ENCODE measurements around the gene CTPS2. TPM values are rescaled to one million over a fixed set of nuclear protein-coding genes. Genes with fewer than 3 reads are reported as not detected.
"Not testable (repeated sequence)": the region's sequence is repeated elsewhere in the genome, so short reads cannot be mapped to it uniquely, and the experiment has no call there.

Gene CTPS2
- total and polyA plus RNA-seq, 2 experiments from 2014 or later, result 10.4 to 35.5 TPM

DNA sequence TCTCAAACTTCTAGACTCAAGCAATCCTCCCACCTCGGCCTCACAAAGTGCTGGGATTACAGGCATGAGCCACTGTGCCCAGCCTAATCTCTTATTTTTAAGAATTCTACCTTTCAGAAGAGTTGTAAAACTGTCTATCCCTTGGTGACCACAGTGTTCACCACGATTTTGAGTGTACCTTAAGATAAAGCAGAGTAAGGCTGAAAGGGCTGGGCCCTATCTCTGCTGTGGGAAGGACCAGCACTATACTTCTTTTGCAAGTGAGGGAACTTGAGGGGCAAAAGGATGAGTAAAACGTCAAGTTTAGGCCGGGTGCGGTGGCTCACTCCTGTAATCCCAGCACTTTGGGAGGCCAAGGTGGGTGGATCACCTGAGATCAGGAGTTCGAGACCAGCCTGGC is 4.0 kb upstream of the CTPS2 start:
- H3K4me1 Mint-ChIP-seq; H3K4me1 ChIP-seq (ENCODE audit: insufficient read depth); H3K27ac Mint-ChIP-seq; DNase-seq (ENCODE audit: low spot score); H3K4me2 ChIP-seq; H3K9me2 ChIP-seq (ENCODE audit: insufficient read depth); H3K9me3 Mint-ChIP-seq; H3F3A ChIP-seq (replicated peaks; ENCODE audit: low read depth); H3K27me3 ChIP-seq (ENCODE audit: insufficient read depth); H3K27ac ChIP-seq (ENCODE audit: low read depth); ATAC-seq; H2AFZ ChIP-seq; H3K36me3 Mint-ChIP-seq (ENCODE audit: low read depth); H4K20me1 ChIP-seq (replicated peaks; ENCODE audit: insufficient read depth); H3K36me3 ChIP-seq (ENCODE audit: insufficient read depth); H3K4me3 ChIP-seq; H3K4me3 Mint-ChIP-seq; H3K27me3 Mint-ChIP-seq (ENCODE audit: insufficient read depth, low read depth, poor library complexity): not testable (repeated sequence)
- peaks cover 24% of the 10 kb centered on the region for H3K79me2 ChIP-seq (replicated peaks; ENCODE audit: insufficient read depth)

DNA sequence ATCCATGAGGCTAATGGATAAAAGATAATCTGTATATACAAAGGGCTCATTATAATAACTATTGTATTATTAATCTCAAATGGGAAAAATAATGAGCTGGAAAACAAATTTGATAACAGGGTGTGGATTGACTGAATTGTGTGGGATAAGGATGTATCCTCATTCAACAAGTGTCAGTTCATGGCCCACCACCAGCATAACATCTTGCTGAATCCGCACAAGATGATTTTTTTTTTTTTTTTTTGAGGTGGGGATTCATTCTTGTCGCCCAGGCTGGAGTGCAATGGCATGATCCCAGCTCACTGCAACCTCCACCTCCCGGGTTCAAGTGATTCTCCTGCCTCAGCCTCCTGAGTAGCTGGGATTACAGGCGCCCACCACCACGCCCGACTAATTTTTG is 3.2 kb upstream of the CTPS2 start:
- H2AFZ ChIP-seq; H3K27me3 ChIP-seq (ENCODE audit: insufficient read depth); H3K4me1 ChIP-seq (ENCODE audit: insufficient read depth); H3K36me3 Mint-ChIP-seq (ENCODE audit: low read depth); H3K27me3 Mint-ChIP-seq (ENCODE audit: insufficient read depth, low read depth, poor library complexity); DNase-seq (ENCODE audit: low spot score); H3K4me3 Mint-ChIP-seq; H3K27ac Mint-ChIP-seq; H3K4me3 ChIP-seq; H3F3A ChIP-seq (replicated peaks; ENCODE audit: low read depth); H3K27ac ChIP-seq (ENCODE audit: low read depth); H3K9me3 Mint-ChIP-seq; H3K36me3 ChIP-seq (ENCODE audit: insufficient read depth); H3K9me2 ChIP-seq (ENCODE audit: insufficient read depth); ATAC-seq; H4K20me1 ChIP-seq (replicated peaks; ENCODE audit: insufficient read depth); H3K4me2 ChIP-seq: not testable (repeated sequence)
- peaks cover 13% of the 10 kb centered on the region; the same call in 2 of the 3 replicates for H3K4me1 Mint-ChIP-seq
- peaks cover 24% of the 10 kb centered on the region for H3K79me2 ChIP-seq (replicated peaks; ENCODE audit: insufficient read depth)

DNA sequence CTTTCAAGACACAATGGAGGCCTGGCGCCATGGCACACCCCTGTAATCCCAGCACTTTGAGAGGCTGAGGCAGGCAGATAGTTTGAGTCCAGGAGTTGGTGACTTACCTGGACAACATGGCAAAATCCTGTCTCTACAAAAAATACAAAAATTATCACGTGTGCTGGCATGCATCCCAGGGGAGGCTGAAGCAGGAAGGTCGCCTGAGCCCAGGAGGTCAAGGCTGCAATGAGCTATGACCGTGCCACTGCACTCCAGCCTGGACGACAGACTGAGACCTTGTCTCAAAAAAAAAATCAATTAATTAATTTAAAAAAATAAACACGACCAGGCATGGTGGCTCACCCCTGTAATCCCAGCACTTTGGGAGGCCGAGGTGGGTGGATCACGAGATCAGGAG is 2.0 kb upstream of the CTPS2 start:
- H3K79me2 ChIP-seq (replicated peaks; ENCODE audit: insufficient read depth), result peaks cover 20% of the 10 kb centered on the region
- Mint-ChIP-seq H3K27me3 (ENCODE audit: insufficient read depth, low read depth, poor library complexity) (peaks cover 6% of the 10 kb centered on the region), H3K4me3 (no peak overlapping the region), H3K4me1 (peaks cover 7% of the 10 kb centered on the region; the same call in 2 of the 3 replicates), H3K27ac (no peak overlapping the region), H3K36me3 (ENCODE audit: low read depth) (peaks cover 8% of the 10 kb centered on the region; the same call in 2 of the 3 replicates), H3K9me3 (no peaks in the 10 kb centered on the region; the same call in 2 of the 3 replicates)
- no peaks in the 10 kb centered on the region for H3K9me2 ChIP-seq (ENCODE audit: insufficient read depth)
- no peaks in the 10 kb centered on the region for H3K27me3 ChIP-seq (ENCODE audit: insufficient read depth)
- no peaks in the 10 kb centered on the region for H3K36me3 ChIP-seq (ENCODE audit: insufficient read depth)
- no peak overlapping the region for H3K4me3 ChIP-seq
- H3K27ac ChIP-seq (ENCODE audit: low read depth), result no peak overlapping the region
- H3K4me2 ChIP-seq, result no peak overlapping the region
- 0 out of 2 replicates have a peak, but pooled peaks cover 3% of the 10 kb centered on the region for H3K4me1 ChIP-seq (ENCODE audit: insufficient read depth)
- no peak overlapping the region for H2AFZ ChIP-seq
- no peak for DNase-seq (ENCODE audit: low spot score)
- H4K20me1 ChIP-seq (replicated peaks; ENCODE audit: insufficient read depth), result no peaks in the 10 kb centered on the region
- no peak for ATAC-seq
- no peaks in the 10 kb centered on the region for H3F3A ChIP-seq (replicated peaks; ENCODE audit: low read depth)
- TF ChIP-seq, protein P1, sequence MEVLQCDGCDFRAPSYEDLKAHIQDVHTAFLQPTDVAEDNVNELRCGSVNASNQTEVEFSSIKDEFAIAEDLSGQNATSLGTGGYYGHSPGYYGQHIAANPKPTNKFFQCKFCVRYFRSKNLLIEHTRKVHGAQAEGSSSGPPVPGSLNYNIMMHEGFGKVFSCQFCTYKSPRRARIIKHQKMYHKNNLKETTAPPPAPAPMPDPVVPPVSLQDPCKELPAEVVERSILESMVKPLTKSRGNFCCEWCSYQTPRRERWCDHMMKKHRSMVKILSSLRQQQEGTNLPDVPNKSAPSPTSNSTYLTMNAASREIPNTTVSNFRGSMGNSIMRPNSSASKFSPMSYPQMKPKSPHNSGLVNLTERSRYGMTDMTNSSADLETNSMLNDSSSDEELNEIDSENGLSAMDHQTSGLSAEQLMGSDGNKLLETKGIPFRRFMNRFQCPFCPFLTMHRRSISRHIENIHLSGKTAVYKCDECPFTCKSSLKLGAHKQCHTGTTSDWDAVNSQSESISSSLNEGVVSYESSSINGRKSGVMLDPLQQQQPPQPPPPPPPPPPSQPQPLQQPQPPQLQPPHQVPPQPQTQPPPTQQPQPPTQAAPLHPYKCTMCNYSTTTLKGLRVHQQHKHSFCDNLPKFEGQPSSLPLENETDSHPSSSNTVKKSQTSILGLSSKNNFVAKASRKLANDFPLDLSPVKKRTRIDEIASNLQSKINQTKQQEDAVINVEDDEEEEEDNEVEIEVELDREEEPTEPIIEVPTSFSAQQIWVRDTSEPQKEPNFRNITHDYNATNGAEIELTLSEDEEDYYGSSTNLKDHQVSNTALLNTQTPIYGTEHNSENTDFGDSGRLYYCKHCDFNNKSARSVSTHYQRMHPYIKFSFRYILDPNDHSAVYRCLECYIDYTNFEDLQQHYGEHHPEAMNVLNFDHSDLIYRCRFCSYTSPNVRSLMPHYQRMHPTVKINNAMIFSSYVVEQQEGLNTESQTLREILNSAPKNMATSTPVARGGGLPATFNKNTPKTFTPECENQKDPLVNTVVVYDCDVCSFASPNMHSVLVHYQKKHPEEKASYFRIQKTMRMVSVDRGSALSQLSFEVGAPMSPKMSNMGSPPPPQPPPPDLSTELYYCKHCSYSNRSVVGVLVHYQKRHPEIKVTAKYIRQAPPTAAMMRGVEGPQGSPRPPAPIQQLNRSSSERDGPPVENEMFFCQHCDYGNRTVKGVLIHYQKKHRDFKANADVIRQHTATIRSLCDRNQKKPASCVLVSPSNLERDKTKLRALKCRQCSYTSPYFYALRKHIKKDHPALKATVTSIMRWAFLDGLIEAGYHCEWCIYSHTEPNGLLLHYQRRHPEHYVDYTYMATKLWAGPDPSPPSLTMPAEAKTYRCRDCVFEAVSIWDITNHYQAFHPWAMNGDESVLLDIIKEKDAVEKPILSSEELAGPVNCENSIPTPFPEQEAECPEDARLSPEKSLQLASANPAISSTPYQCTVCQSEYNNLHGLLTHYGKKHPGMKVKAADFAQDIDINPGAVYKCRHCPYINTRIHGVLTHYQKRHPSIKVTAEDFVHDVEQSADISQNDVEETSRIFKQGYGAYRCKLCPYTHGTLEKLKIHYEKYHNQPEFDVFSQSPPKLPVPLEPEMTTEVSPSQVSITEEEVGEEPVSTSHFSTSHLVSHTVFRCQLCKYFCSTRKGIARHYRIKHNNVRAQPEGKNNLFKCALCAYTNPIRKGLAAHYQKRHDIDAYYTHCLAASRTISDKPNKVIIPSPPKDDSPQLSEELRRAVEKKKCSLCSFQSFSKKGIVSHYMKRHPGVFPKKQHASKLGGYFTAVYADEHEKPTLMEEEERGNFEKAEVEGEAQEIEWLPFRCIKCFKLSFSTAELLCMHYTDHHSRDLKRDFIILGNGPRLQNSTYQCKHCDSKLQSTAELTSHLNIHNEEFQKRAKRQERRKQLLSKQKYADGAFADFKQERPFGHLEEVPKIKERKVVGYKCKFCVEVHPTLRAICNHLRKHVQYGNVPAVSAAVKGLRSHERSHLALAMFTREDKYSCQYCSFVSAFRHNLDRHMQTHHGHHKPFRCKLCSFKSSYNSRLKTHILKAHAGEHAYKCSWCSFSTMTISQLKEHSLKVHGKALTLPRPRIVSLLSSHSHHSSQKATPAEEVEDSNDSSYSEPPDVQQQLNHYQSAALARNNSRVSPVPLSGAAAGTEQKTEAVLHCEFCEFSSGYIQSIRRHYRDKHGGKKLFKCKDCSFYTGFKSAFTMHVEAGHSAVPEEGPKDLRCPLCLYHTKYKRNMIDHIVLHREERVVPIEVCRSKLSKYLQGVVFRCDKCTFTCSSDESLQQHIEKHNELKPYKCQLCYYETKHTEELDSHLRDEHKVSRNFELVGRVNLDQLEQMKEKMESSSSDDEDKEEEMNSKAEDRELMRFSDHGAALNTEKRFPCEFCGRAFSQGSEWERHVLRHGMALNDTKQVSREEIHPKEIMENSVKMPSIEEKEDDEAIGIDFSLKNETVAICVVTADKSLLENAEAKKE (CRISPR knock-in tag; IDR thresholded peaks at IDR 0.05), result no peak
- TF ChIP-seq CREB1 (CRISPR knock-in tag; IDR thresholded peaks at IDR 0.05; ENCODE audit: low read depth) (no peak), ZNF114 (CRISPR knock-in tag; IDR thresholded peaks at IDR 0.05) (no peak), EZH2phosphoT487 (IDR thresholded peaks at IDR 0.05; ENCODE audit: unreplicated experiment) (no peak), POLR2AphosphoS5 (IDR thresholded peaks at IDR 0.05; ENCODE audit: low read depth) (no peak), JUNB (IDR thresholded peaks at IDR 0.05; ENCODE audit: unreplicated experiment) (no peak), STAT1 (IDR thresholded peaks at IDR 0.05; ENCODE audit: unreplicated experiment) (no peak)
- TF ChIP-seq, protein P2, sequence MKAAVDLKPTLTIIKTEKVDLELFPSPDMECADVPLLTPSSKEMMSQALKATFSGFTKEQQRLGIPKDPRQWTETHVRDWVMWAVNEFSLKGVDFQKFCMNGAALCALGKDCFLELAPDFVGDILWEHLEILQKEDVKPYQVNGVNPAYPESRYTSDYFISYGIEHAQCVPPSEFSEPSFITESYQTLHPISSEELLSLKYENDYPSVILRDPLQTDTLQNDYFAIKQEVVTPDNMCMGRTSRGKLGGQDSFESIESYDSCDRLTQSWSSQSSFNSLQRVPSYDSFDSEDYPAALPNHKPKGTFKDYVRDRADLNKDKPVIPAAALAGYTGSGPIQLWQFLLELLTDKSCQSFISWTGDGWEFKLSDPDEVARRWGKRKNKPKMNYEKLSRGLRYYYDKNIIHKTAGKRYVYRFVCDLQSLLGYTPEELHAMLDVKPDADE (IDR thresholded peaks at IDR 0.05), result no peak
